Neuron (in vitro differentiated cells): ENCODE data around the gene PAGR1.

Source experiments
- H2AFZ ChIP-seq: one replicate; pipeline ENCODE4 v1.6.1; 2013; ENCODE audit warnings: low read depth, mild to moderate bottlenecking, inconsistent platforms, low read length, moderate library complexity
- H3K27me3 ChIP-seq: one replicate; pipeline ENCODE4 v1.6.1; 2013; ENCODE audit warnings: low read length; ENCODE audit not compliant: insufficient read depth
- H3K36me3 ChIP-seq: one replicate; pipeline ENCODE4 v1.6.1; 2013; ENCODE audit warnings: low read length; ENCODE audit not compliant: insufficient read depth
- H3K4me1 ChIP-seq: one replicate; pipeline ENCODE4 v1.6.1; 2013; ENCODE audit warnings: low read length; ENCODE audit not compliant: insufficient read depth
- H3K4me3 ChIP-seq: 2 replicates; pipeline ENCODE4 v1.5.1; 2013; ENCODE audit warnings: mild to moderate bottlenecking, low read length, moderate library complexity
- H3K9me3 ChIP-seq: one replicate; pipeline ENCODE4 v1.6.1; 2013; ENCODE audit warnings: low read length

Gene PAGR1

DNA sequence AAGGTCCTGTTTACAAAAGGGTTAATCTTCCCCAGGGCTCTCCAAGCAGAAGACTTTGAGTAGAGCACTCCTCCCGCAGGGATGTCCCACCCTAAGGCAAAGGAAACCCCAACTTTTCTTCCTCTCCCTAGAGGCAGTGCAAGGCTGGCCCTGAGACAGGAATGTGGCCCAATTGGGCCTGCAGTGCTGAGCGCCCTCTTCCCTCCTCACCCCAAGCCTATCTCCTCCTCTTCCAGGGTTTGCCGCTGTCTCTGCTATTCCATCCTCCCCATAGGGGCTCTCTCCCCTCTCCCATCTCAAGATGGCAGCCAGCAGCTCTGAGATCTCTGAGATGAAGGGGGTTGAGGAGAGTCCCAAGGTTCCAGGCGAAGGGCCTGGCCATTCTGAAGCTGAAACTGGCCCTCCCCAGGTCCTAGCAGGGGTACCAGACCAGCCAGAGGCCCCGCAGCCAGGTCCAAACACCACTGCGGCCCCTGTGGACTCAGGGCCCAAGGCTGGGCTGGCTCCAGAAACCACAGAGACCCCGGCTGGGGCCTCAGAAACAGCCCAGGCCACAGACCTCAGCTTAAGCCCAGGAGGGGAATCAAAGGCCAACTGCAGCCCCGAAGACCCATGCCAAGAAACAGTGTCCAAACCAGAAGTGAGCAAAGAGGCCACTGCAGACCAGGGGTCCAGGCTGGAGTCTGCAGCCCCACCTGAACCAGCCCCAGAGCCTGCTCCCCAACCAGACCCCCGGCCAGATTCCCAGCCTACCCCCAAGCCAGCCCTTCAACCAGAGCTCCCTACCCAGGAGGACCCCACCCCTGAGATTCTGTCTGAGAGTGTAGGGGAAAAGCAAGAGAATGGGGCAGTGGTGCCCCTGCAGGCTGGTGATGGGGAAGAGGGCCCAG, 3.0 kb upstream of the PAGR1 start:
- H3K27me3 ChIP-seq: no peaks in the 10 kb centered on the region
- peak overlapping the region; percentile 83 for H3K4me3 ChIP-seq
- H3K9me3 ChIP-seq: no peaks in the 10 kb centered on the region
- H3K36me3 ChIP-seq: peaks cover 18% of the 10 kb centered on the region
- H3K4me1 ChIP-seq: peaks cover 68% of the 10 kb centered on the region
- H2AFZ ChIP-seq: no peak overlapping the region

- Histone ChIP-seq H3K9me3 (no peaks in the 10 kb centered on the region), H3K27me3 (no peaks in the 10 kb centered on the region), H3K4me1 (peaks cover 59% of the 10 kb centered on the region), H3K4me3 (peak overlapping the region; percentile 83), H2AFZ (no peak overlapping the region), H3K36me3 (peaks cover 21% of the 10 kb centered on the region)
Observed at GRCh38 chr16:29813644-29814562, 2.0 kb upstream of the PAGR1 start.

DNA sequence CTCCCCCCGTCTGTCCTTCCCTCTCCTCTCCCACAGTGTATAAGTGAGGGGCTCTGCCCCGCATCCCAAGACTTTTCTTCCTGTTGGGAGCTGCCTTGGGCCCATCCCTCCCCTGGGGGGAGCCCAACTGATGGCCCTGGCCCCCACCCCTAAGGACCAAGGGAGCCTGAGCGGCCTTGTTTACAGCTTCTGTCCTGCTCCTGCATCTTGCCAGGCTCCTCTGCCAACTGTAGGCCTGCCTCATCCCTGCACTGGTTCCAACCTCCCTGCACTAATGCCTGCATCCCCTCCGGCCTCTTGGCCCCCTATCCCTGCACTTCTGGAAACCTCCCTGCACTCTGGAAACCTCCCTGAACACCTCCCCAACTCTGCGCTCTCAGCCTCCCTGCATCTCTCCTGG, 1.4 kb upstream of the PAGR1 start:
- Histone ChIP-seq H3K4me3 (no peak overlapping the region), H3K9me3 (no peaks in the 10 kb centered on the region), H3K36me3 (peaks cover 24% of the 10 kb centered on the region)

DNA sequence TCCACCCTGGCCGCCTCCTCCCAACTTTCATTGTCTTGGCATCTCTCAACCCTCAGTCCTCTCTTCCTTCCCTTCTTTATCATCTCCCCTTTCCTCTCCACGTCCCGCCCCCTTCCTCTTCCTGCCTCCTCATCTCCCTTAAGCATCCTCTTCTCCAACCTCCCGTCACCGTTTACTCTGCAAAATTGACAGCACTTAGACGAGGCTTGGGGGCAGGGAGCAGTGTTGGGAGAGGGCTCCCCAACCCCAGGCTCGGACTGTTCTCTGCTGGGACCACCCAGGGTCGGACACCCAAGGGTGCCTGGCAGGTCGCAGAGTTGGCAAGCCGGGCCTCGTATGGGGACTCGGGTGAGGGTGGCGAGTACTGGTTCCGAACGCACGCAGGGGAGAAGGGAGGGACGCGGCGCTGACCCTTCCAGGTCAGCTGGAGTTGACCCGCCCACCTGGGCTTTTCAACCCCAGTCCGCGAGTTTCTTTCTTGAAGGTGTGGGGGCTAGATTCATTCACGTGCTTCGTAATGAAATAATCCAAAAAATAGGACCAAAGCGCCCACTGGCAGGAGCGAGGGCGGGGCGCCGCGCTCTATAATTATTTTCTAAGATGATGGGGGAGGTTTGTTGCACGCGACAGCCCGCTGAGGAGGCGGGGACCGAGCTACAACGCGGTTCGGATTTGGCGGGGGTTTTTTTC, 775 bp upstream of the PAGR1 start:
- no peaks in the 10 kb centered on the region for H3K9me3 ChIP-seq
- no peaks in the 10 kb centered on the region for H3K27me3 ChIP-seq
- H2AFZ ChIP-seq: no peak overlapping the region
- peaks cover 26% of the 10 kb centered on the region for H3K36me3 ChIP-seq
- H3K4me3 ChIP-seq: peak overlapping the region; percentile 16
- peaks cover 47% of the 10 kb centered on the region for H3K4me1 ChIP-seq

More for the DNA sequence above, 1.4 kb upstream of the PAGR1 start:
- Histone ChIP-seq H3K4me1 (peaks cover 53% of the 10 kb centered on the region), H3K27me3 (no peaks in the 10 kb centered on the region), H2AFZ (no peak overlapping the region)

- peaks cover 24% of the 10 kb centered on the region for H3K36me3 ChIP-seq
- peaks cover 33% of the 10 kb centered on the region for H3K4me1 ChIP-seq
- no peaks in the 10 kb centered on the region for H3K27me3 ChIP-seq
- peak overlapping the region; percentile 67 for H3K4me3 ChIP-seq
- H2AFZ ChIP-seq: peak overlapping the region; percentile 7
- no peaks in the 10 kb centered on the region for H3K9me3 ChIP-seq
Observed at GRCh38 chr16:29816694-29817441, 916 bp downstream of the PAGR1 start.

DNA sequence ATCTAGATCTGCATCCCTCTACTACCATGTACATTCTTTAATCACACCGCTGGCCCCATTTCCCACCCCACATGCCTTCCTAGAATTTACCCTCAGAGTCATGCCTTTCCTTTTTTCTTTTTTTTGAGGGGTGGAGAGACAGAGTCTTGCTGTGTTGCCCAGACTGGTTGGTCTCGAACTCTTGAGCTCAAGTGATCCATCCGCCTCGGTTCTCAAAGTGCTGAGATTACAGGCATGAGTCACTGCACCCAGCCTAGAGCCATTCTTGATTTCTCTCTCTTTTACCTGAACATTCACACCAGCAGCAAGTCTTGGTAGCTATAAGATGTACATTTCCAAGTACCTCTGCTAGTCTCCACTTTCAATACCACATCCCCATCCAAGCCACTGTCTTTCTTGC, 2.1 kb downstream of the PAGR1 start:
- Histone ChIP-seq H3K4me3 (no peak overlapping the region), H3K4me1 (peaks cover 33% of the 10 kb centered on the region), H3K9me3 (no peaks in the 10 kb centered on the region), H3K36me3 (peaks cover 24% of the 10 kb centered on the region), H2AFZ (no peak overlapping the region), H3K27me3 (no peaks in the 10 kb centered on the region)

DNA sequence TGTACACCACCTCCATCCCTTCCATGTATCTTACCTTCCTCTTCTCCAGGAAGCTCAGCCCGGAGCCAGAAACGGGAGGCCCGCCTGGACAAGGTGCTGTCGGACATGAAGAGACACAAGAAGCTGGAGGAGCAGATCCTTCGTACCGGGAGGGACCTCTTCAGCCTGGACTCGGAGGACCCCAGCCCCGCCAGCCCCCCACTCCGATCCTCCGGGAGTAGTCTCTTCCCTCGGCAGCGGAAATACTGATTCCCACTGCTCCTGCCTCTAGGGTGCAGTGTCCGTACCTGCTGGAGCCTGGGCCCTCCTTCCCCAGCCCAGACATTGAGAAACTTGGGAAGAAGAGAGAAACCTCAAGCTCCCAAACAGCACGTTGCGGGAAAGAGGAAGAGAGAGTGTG, 3.6 kb downstream of the PAGR1 start:
- peaks cover 19% of the 10 kb centered on the region for H3K4me1 ChIP-seq
- no peaks in the 10 kb centered on the region for H3K9me3 ChIP-seq
- H2AFZ ChIP-seq: no peak overlapping the region
- no peaks in the 10 kb centered on the region for H3K27me3 ChIP-seq
- no peak overlapping the region for H3K4me3 ChIP-seq
- H3K36me3 ChIP-seq: peaks cover 24% of the 10 kb centered on the region

GRCh38 chr16:29820271-29820701, 4.3 kb downstream of the PAGR1 start, which contains the start of gene MVP:
Gene MVP (plus strand): TSS chr16:29820462. CDS start chr16:29830550, 10,088 bp downstream.
- no peaks in the 10 kb centered on the region for H3K27me3 ChIP-seq
- no peaks in the 10 kb centered on the region for H3K9me3 ChIP-seq
- H2AFZ ChIP-seq: no peak within 1 kb of the TSS
- peak within 1 kb of the TSS; percentile 33 for H3K4me3 ChIP-seq
- peaks cover 11% of the 10 kb centered on the region for H3K4me1 ChIP-seq
- H3K36me3 ChIP-seq: peaks cover 24% of the 10 kb centered on the region

DNA sequence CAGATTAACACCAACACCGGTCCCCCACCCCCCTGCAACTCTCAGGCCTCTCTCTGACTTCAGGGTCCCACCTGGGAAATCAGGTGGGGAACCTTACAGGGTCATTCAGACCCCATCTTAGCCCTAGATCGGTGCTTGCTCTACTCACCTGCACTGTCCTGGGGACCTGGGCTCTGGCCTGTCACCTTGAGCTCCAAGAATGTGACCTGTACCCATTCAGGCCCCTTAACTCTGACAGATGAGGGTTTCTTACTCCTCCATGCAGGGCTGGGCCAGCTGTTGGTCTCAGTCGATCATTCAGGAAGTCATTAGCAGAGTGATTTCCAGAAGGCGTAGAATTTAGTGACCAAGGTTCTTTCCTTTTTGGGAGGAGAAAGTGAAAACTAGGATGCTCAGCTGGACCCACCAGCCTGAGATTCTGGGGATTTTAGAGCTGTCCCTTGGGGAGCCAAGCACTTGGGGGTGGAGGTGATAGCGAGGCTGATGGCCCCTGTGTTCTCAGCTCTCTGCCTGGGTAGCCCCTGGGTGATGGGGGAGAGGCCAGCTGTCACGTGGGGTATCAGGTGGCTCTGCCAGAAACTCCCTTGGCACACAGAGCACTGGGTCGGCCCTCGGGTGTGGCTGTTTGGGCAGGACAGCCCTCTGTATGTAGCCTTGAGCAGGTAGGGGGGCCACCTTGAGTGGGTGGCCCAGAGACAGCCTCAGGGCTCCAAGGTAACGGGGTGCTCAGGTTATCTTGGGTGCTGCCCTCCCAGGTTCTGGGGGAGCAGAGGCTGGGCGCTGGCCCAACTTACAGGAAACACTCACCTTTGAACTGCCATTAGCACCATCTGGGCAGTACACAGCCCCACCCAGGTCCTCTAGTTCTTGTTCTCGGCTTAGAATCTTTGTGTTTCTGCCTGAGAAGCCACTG, 5.0 kb downstream of the PAGR1 start:
- peaks cover 24% of the 10 kb centered on the region for H3K36me3 ChIP-seq
- H2AFZ ChIP-seq: no peak overlapping the region
- H3K9me3 ChIP-seq: no peaks in the 10 kb centered on the region
- peak overlapping the region; percentile 33 for H3K4me3 ChIP-seq
- peaks cover 7% of the 10 kb centered on the region for H3K4me1 ChIP-seq
- H3K27me3 ChIP-seq: no peaks in the 10 kb centered on the region

GRCh38 chr16:29821643-29822115, 5.7 kb downstream of the PAGR1 start:
- H2AFZ ChIP-seq: no peak overlapping the region
- H3K9me3 ChIP-seq: no peaks in the 10 kb centered on the region
- peaks cover 24% of the 10 kb centered on the region for H3K36me3 ChIP-seq
- peaks cover 6% of the 10 kb centered on the region for H3K4me1 ChIP-seq
- no peaks in the 10 kb centered on the region for H3K27me3 ChIP-seq
- no peak overlapping the region for H3K4me3 ChIP-seq

- Histone ChIP-seq H3K4me3 (no peak overlapping the region), H3K36me3 (peaks cover 6% of the 10 kb centered on the region), H3K4me1 (no peaks in the 10 kb centered on the region), H3K9me3 (no peaks in the 10 kb centered on the region), H2AFZ (no peak overlapping the region), H3K27me3 (no peaks in the 10 kb centered on the region)
Observed at GRCh38 chr16:29824589-29825144, 8.7 kb downstream of the PAGR1 start.
